Kidney glomerular epithelial cell (primary cell): ENCODE results near the gene POLE4.

Source experiments
- DNase-seq: peaks from one replicate; lab custom pipeline; 2025; lab: John Stamatoyannopoulos, UW

Gene POLE4

GRCh38 chr2:74991977-74992376 lies 33.5 kb downstream of the POLE4 start:
- no peak for DNase-seq

GRCh38 chr2:74999468-74999867 lies 41.0 kb downstream of the POLE4 start:
- no peak for DNase-seq

GRCh38 chr2:75002007-75002406 lies 43.6 kb downstream of the POLE4 start:
- no peak for DNase-seq

GRCh38 chr2:75003276-75003675 lies 44.8 kb downstream of the POLE4 start:
- no peak for DNase-seq

- no peak for DNase-seq
Measured at GRCh38 chr2:75003773-75004172, 45.3 kb downstream of the POLE4 start.

- no peak for DNase-seq
Measured at GRCh38 chr2:75006041-75006440, 47.6 kb downstream of the POLE4 start.

GRCh38 chr2:75007061-75007460 lies 48.6 kb downstream of the POLE4 start:
- no peak for DNase-seq

- no peak for DNase-seq
Measured at GRCh38 chr2:75007819-75008218, 49.4 kb downstream of the POLE4 start.

GRCh38 chr2:75010571-75010970 lies 52.1 kb downstream of the POLE4 start:
- DNase-seq, result no peak

- DNase-seq, result no peak
Measured at GRCh38 chr2:75012080-75012479, 53.6 kb downstream of the POLE4 start.

GRCh38 chr2:75018162-75018561 lies 59.7 kb downstream of the POLE4 start:
- no peak for DNase-seq
